ENCODE data around the gene DNER.

DNA sequence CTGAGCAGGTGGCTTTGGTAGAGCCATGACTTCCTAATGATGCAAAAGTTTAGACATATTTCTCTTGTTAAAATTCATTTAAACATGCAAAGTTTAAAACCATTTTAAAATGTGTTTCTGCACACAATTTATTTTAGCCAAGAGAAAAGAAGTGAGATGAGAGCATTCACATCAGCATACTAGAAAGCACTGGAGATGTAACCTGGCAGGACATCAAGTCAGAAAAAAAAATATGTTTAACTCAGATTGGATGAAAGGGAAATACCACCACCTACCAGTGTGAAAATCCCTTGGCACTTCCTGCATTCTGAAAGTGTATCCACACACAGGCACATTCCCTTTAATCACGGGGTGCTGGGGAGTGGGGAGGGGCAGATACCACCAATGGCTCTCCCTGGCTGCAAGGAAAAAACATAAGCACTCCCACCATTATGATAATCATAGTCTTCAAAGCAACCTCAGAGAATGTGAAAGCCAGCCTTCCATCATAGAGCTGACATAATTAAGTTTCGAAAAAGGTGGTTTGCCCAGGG is 25.0 kb downstream of the DNER start:
- TF ChIP-seq, protein P1, sequence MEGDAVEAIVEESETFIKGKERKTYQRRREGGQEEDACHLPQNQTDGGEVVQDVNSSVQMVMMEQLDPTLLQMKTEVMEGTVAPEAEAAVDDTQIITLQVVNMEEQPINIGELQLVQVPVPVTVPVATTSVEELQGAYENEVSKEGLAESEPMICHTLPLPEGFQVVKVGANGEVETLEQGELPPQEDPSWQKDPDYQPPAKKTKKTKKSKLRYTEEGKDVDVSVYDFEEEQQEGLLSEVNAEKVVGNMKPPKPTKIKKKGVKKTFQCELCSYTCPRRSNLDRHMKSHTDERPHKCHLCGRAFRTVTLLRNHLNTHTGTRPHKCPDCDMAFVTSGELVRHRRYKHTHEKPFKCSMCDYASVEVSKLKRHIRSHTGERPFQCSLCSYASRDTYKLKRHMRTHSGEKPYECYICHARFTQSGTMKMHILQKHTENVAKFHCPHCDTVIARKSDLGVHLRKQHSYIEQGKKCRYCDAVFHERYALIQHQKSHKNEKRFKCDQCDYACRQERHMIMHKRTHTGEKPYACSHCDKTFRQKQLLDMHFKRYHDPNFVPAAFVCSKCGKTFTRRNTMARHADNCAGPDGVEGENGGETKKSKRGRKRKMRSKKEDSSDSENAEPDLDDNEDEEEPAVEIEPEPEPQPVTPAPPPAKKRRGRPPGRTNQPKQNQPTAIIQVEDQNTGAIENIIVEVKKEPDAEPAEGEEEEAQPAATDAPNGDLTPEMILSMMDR (IDR thresholded peaks at IDR 0.05; ENCODE audit: extremely low read depth in 1 of 2, insufficient read depth in 1 of 2, low read depth in 1 of 2, low read length in 2 of 2), result no peak
- TF ChIP-seq MYC (IDR thresholded peaks at IDR 0.05; ENCODE audit: low read depth, low read length), result no peak
- no peak for TF ChIP-seq POLR2A (IDR thresholded peaks at IDR 0.05; ENCODE audit: low read depth, low read length)
